ENCODE measurements around the gene STK24. TPM values are rescaled to one million over a fixed set of nuclear protein-coding genes. Genes with fewer than 3 reads are reported as not detected.

The STK24 gene
- total and polyA plus RNA-seq, 10 of the 15 experiments (the other 5 are each of a cell fraction or from before 2014, with no cell fraction given): 7.5 to 115 (median 52.9) TPM

GRCh38 chr13:98487016-98487415, 89.9 kb downstream of the STK24 start:
- SMC1A ChIA-PET (ENCODE audit: uncharacterized antibody, unreplicated experiment): interaction anchor here (1.0 to 5.4 kb wide), 7 partner anchors 10 to 166 kb away, joined by 3 to 36 read pairs (median 15); no protein-coding TSS in a partner anchor
- H3K4me3 ChIP-seq: no peak overlapping the region

More at GRCh38 chr13:98487016-98487415, 89.9 kb downstream of the STK24 start:
- Histone ChIP-seq H3K9ac (ENCODE audit: control insufficient read depth, insufficient read depth, low read length) (no peak overlapping the region), H4K20me1 (ENCODE audit: control insufficient read depth, insufficient read depth) (no peaks in the 10 kb centered on the region; the same call in 1 of the 2 replicates), H2AFZ (ENCODE audit: control insufficient read depth, low read depth, low read length) (no peak overlapping the region), H3K79me2 (ENCODE audit: control insufficient read depth, insufficient read depth, low read length) (peaks cover 88% of the 10 kb centered on the region), H3K4me2 (ENCODE audit: control insufficient read depth, insufficient read depth) (no peak overlapping the region), H3K9me3 (replicated peaks; ENCODE audit: control insufficient read depth, insufficient read depth, low read length) (no peaks in the 10 kb centered on the region), H3K36me3 (ENCODE audit: control insufficient read depth in 2 of 2, insufficient read depth in 2 of 2, low read length in 1 of 2) (peaks cover 4 to 5% of the 10 kb centered on the region in 2 experiments; a peak in 3 of 4 replicates), H3K27me3 (replicated peaks in 1 of 2; ENCODE audit: control insufficient read depth in 2 of 2, insufficient read depth in 2 of 2, low read length in 1 of 2) (no peaks in the 10 kb centered on the region), H3K27ac (ENCODE audit: control insufficient read depth, insufficient read depth) (no peak overlapping the region), H3K4me1 (ENCODE audit: control insufficient read depth, insufficient read depth, low read length) (peaks cover 76% of the 10 kb centered on the region)
- ATAC-seq (no peak), DNase-seq (ENCODE audit: low read depth, low spot score) (no peak), FAIRE-seq (no peak)
- ChIA-PET CTCF (interaction anchor here (1.2 to 4.2 kb wide), 3 partner anchors 9 to 166 kb away, joined by 4 to 31 read pairs (median 8); no protein-coding TSS in a partner anchor), POLR2A (interaction anchor here (0.9 kb wide), 1 partner anchor 165 kb away, joined by 3 read pairs; no protein-coding TSS in a partner anchor), RAD21 (ENCODE audit: unreplicated experiment) (interaction anchor here (0.6 to 4.0 kb wide), 6 partner anchors 9 to 169 kb away, joined by 3 to 21 read pairs (median 6); no protein-coding TSS in a partner anchor)
- intact Hi-C loops (cut with micrococcal nuclease; ENCODE audit: unreplicated experiment) (no loop called here), in situ Hi-C loops (cut with MboI) (no loop called here)
- WGBS (ENCODE audit: insufficient coverage, insufficient replicate concordance, low lambda C conversion rate, missing lambda C conversion rate): 100% methylated on average over 5 of the region's 5 CpGs
- TF ChIP-seq ZNF384 (IDR thresholded peaks at IDR 0.05; ENCODE audit: borderline replicate concordance, low read depth, low read length): no peak
- no peak for TF ChIP-seq POLR2AphosphoS5 (IDR thresholded peaks at IDR 0.05; ENCODE audit: low read length)
- TF ChIP-seq NFIC (IDR thresholded peaks at IDR 0.05; ENCODE audit: low read depth, low read length): no peak
- no peak for TF ChIP-seq BCL3 (IDR thresholded peaks at IDR 0.05; ENCODE audit: borderline replicate concordance, insufficient read depth, low read depth, low read length, poor library complexity, severe bottlenecking)
- TF ChIP-seq ZBTB33 (IDR thresholded peaks at IDR 0.05): no peak
- TF ChIP-seq SMAD5 (IDR thresholded peaks at IDR 0.05; ENCODE audit: low read depth): no peak
- no peak for TF ChIP-seq SMAD1 (IDR thresholded peaks at IDR 0.05; ENCODE audit: low read depth, partially characterized antibody)
- TF ChIP-seq CHD2 (IDR thresholded peaks at IDR 0.05; ENCODE audit: borderline replicate concordance, low read depth, low read length): no peak
- BruUV-seq (replicated peaks): no TSS peak
